Astrocyte of the hippocampus (primary cell): ENCODE measurements around the gene FGF14.

Source experiments
- DNase-seq: peaks from one replicate; pipeline ENCODE4 v3.0.0; 2011; ENCODE audit warnings: low read depth, low spot score

Gene FGF14

DNA sequence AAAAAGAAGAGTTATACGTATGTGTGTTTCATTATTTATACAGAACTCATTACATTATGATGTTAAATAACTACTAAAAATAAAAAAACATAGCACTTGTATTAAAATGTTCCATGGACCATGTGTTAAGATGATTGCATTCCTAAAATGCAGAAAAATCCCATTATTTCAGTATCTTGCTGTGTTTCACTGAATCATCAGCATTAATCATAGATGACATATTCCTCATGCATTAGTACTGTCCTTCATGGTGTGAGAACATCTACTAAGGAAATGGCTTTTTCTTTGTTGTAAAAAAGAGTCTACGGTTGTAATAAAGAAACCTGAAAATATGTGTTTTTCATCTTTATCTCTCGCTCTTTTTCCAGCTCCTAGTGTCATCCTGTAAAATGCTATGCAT lies 416.5 kb downstream of the FGF14 start:
- DNase-seq: peak; percentile 19

DNA sequence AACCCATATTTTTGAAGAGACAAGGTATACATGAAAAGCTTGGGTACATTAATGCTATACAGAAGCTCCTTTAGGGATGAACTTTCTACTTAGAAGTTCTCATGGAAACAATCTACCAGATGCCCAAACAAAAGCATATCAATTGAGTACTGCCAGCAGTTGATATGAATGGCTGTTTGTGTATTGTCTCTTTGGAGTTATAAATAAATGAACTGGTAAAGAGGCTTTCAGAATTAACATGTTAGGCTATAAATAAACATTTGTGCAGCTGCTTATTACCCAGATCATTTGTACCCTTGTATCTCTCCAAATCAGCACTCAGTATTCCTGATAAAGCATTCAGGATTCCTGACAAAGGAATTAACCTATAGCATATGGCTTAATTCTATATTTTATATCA lies 418.9 kb downstream of the FGF14 start:
- no peak for DNase-seq

GRCh38 chr13:101979825-101980224 lies 422.0 kb downstream of the FGF14 start:
- DNase-seq: no peak

DNA sequence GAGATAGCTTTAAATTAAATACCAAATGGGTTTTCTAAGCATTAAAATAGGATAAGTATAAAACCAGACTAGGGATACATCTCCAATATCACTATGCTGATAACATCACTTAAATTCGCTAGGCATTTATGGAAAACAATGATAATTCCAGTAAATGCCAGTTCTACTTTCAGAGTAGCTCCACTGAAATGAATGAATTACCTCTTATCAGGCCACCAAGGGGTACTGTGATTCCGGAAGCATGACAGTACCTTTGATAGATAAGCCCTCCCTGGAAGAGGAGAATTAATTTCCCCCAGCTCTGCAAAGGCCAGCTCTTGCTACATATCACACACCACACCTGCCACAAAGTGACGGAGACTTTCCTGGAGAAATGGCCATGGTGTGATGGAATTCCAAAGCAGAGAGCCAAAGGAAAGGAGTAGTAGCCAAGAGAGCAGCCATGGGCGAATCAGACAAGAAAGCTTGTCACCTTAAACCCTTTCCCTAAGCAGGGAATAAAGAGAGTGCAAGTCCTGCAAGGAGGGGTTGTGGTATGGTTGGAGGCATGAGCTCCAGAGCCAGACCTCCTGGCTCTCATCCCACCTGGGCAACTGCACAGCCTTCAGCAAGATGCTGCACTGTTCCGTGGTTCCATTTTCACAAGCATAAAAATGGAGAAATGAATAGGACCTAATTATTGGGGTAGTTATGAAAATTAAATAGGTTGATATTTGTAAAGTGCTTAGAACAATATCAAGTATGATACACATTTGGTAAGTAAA lies 423.1 kb downstream of the FGF14 start:
- no peak for DNase-seq

DNA sequence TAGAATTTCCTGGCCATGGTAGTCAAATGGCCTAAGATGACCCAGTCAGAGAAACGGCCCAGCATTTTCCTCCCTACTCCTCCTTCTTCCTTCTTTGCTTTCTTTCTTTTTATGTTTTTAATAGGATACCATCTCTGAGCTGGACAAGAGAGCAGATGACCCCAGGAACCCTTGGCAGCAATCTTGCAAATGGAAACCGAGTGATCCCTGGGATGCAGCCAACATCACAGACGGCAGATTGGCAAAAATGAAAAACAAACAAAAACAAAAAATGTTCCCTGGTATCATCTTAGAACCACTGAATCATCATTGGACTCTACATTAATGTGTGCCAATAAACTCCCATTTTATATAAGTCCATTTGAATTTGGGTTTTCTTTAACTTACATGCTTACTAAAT lies 424.4 kb downstream of the FGF14 start:
- DNase-seq: no peak

- no peak for DNase-seq
These were observed 429.7 kb downstream of the FGF14 start for GRCh38 chr13:101972191-101972590.

DNA sequence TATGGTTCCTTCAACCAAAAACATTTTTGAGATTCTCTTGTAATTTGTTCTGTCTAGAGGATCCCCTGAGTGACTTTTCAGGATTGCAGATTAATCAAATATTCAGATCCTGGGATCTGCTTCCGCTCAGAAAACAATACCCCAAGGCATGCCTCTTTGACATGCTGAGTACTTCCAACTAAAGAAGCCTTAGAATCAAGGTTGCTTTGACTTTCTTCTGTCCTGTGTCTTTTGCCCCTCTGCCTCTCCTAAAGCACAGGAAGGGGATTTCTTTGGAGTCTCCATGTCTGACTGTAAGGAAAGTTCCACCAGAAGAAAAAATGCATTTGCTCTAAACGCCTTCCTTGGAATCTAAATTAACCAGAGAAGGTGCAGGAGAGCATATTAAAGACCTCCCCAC lies 431.5 kb downstream of the FGF14 start:
- no peak for DNase-seq

- no peak for DNase-seq
These were observed 434.1 kb downstream of the FGF14 start for GRCh38 chr13:101967781-101968180.

- DNase-seq: no peak
These were observed 434.6 kb downstream of the FGF14 start for GRCh38 chr13:101967216-101967615.

- no peak for DNase-seq
These were observed 436.8 kb downstream of the FGF14 start for GRCh38 chr13:101965096-101965495.

DNA sequence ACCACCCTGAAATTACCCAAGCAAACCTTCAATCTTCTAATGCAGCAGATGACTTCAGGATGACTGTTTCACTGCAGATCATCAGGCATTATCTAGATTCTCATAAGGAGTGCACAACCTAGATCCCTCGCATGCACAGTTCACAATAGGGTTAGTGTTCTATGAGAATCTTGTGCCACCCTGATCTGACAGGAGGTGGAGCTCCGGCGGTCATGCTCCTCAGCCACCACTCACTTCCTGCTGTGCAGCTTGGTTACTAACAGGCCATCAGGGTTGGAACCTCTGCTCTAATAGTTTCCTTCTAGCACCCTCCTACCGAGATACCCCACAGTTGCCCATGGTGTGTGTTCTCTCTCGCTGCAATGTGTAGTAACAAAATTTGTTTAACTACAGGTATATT lies 442.8 kb downstream of the FGF14 start:
- DNase-seq: no peak

- no peak for DNase-seq
These were observed 446.1 kb downstream of the FGF14 start for GRCh38 chr13:101955764-101956163.

DNA sequence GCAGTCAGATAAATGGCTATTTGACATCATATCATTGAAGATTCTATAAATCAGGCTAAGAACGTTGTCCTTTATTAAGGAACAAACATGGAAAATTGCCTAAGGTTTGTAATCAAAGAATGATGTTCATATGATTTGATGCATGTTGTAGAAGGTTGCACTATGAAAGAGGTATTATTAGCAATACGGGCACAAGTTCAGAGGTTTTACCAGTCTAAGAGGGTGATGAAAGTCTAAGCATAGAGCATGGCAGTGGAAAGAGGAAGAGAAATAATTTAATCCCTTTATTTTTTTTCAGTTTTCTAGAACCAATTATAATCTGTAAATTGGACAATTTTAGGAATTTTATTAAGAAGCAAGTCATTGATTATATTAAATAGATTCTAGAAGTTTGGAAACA lies 450.7 kb downstream of the FGF14 start:
- DNase-seq: no peak

GRCh38 chr13:101949681-101950080 lies 452.2 kb downstream of the FGF14 start:
- no peak for DNase-seq

GRCh38 chr13:101946401-101946800 lies 455.4 kb downstream of the FGF14 start:
- DNase-seq: no peak

GRCh38 chr13:101945435-101945834 lies 456.4 kb downstream of the FGF14 start:
- DNase-seq: no peak

GRCh38 chr13:101944521-101944920 lies 457.3 kb downstream of the FGF14 start:
- peak; percentile 20 for DNase-seq

- no peak for DNase-seq
These were observed 459.2 kb downstream of the FGF14 start for GRCh38 chr13:101942535-101943157.

DNA sequence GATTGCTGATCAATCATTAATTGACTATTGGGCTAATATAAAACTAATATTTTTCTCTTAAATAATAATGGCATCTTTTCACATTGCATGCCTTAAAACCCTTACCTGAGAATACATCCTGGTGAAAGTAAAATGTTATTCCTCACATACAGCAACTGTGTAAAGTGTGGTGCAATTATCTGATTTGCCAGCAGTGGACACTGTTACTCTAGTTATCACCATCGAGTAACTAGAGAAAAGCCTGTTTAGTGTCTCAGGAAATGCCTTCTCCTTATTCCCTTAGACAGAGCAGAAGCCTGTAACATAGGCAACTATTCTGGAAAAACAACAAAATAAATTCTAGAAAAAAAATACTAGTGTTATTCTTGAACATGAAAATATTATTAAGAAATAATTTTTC lies 459.8 kb downstream of the FGF14 start:
- DNase-seq: peak; percentile 77

- peak; percentile 37 for DNase-seq
These were observed 460.6 kb downstream of the FGF14 start for GRCh38 chr13:101941095-101941783.

DNA sequence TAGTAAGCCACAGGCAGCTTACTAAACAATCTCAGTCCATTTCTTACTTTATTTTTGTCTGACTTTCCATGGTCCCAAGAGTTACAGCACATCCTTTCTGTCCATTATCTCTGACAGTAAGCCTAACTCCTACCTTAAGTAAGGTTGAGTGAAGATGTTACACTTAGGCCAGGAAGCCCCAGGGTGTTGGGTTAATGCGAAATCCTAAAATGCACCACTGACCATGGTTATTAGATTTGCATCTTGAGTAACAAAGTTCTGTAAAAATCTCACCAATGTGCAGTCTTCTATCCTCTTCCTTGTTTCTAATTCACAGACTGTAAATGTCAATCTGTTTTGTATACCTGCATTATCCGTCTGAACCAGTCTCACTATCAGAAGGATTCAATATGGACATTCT lies 462.5 kb downstream of the FGF14 start:
- no peak for DNase-seq

DNA sequence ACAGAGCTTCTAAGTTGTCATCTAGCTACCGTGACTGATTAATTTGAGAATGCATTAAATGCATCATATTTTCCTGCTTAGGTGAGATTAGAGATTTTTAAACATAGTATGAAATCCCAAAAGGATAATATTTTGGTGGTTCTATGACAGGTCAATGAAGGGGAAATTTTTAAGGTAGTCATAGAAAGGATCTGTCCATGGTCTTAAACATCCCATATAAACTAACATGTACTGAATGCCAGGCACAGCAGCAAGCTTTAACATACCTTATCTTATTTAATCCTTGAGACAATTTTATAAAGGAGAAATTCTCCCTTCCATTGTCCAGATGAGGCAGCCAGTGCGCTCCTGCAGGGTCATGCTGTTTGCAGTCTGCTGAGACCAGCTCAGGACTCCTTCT lies 466.0 kb downstream of the FGF14 start:
- DNase-seq: no peak

DNA sequence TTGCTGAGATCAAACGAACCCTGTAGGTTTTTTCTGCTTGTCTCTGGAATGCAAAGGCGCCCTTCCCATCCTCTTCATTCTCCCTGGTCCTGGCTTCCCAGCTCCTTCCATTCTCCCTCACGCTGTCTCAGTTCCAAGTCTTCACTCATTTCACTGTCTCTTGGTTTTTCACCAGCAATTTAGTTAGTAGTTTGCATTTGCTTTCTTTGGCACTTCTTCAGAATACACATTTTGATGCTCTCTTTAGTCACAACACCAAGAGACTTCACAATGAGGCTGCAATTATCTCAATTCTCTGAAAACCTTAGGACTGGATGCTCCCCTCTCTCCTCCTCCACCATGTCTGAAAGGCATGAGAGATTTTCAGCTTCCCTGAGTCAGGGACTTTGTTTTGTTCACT lies 470.7 kb downstream of the FGF14 start:
- DNase-seq: no peak
